ENCODE data around the gene ARFGAP3. TPM values are rescaled to one million over a fixed set of nuclear protein-coding genes. Genes with fewer than 3 reads are reported as not detected.

Gene ARFGAP3
- total RNA-seq, 1 donor from 2014 or later, result 39.9 TPM

DNA sequence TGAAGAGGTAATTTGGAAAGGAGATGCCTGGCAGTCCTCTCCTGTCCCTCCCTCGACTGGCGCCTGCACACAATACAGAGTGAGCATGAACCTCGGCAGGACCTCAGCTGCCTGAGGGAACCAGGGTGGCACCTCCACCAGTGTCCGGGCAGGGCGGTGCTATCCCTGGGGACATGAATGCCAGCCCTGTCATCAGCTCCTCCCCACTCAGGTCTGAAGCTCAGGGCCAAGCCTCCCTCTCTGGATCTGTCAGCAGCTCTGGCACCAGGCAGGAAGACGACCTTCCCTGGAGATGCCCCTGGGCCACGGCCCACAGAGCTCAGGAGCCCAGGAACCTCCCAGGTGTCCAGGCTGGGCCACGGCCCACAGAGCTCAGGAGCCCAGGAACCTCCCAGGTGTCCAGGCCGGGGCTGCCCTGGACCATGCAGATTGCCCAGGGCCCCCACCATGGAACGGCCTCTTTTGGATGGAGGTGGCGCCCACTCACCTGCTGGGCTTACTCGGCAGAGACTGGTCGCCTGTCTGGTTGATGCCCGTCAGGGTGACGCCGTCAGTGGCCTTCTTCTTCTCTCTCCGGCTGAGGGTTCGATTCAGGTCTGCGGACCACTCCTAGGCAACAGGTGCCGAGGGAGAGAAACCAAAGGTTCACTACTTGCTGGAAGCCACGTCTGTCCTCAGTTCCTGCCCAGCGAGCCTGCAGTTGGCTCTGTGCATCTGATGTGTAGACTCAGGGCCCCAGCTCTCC lies 21.7 kb upstream of the ARFGAP3 start:
- Histone ChIP-seq H3K4me3 (no peak overlapping the region), H3K36me3 (peaks cover 100% of the 10 kb centered on the region), H3K27ac (no peak overlapping the region), H3K27me3 (ENCODE audit: low read depth) (no peaks in the 10 kb centered on the region), H3K4me1 (peaks cover 6% of the 10 kb centered on the region), H3K9me3 (no peaks in the 10 kb centered on the region)
- TF ChIP-seq, protein P1, sequence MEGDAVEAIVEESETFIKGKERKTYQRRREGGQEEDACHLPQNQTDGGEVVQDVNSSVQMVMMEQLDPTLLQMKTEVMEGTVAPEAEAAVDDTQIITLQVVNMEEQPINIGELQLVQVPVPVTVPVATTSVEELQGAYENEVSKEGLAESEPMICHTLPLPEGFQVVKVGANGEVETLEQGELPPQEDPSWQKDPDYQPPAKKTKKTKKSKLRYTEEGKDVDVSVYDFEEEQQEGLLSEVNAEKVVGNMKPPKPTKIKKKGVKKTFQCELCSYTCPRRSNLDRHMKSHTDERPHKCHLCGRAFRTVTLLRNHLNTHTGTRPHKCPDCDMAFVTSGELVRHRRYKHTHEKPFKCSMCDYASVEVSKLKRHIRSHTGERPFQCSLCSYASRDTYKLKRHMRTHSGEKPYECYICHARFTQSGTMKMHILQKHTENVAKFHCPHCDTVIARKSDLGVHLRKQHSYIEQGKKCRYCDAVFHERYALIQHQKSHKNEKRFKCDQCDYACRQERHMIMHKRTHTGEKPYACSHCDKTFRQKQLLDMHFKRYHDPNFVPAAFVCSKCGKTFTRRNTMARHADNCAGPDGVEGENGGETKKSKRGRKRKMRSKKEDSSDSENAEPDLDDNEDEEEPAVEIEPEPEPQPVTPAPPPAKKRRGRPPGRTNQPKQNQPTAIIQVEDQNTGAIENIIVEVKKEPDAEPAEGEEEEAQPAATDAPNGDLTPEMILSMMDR (IDR thresholded peaks at IDR 0.05), result no peak
- intact Hi-C loops (cut with DNase I), result no loop called here
- DNase-seq, result no peak
- peak; percentile 3 to 11 for ATAC-seq

DNA sequence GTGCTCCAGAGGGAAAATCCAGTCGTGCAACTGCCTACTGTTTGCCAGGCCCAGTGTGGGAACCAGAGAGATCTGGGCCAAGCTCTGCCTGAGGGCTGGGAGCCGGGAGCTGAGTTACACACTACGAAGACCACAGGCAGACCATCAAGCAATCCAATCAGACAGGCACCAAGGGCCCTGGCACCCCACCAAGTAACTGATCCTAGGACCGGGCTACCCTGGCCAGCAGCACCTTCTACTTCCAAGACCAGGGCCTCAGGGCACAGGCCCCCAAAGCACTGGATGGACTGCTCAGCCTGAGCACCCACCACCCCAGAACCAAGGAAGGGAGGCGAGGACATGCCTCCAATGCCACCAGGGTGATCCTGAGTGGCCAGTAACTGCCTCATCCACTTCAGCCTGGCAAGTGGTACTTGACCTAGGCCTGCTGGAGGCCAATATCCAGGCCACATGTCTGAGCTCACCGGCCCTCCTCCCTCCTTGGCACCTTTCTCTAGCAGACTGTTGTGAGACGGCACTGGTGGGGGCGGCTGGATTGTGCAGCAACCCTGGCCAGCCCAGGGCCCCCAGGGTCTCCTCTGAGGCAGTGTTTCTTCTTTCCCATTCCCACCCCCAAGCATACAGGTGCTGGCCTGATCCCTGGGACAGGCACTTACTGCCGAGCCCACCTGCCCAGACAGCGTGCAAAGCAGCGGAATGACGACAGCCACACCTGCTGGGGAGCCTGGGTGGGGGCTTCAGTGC lies 20.7 kb upstream of the ARFGAP3 start:
- Histone ChIP-seq H3K27me3 (ENCODE audit: low read depth) (no peaks in the 10 kb centered on the region), H3K4me1 (peaks cover 6% of the 10 kb centered on the region), H3K9me3 (no peaks in the 10 kb centered on the region), H3K4me3 (no peak overlapping the region), H3K36me3 (peaks cover 100% of the 10 kb centered on the region), H3K27ac (peak overlapping the region; percentile 36)
- peak; percentile 80 for DNase-seq
- ATAC-seq, result peak; percentile 78 to 90
- intact Hi-C loops (cut with DNase I), result no loop called here
- TF ChIP-seq, protein P1 (IDR thresholded peaks at IDR 0.05), result no peak

DNA sequence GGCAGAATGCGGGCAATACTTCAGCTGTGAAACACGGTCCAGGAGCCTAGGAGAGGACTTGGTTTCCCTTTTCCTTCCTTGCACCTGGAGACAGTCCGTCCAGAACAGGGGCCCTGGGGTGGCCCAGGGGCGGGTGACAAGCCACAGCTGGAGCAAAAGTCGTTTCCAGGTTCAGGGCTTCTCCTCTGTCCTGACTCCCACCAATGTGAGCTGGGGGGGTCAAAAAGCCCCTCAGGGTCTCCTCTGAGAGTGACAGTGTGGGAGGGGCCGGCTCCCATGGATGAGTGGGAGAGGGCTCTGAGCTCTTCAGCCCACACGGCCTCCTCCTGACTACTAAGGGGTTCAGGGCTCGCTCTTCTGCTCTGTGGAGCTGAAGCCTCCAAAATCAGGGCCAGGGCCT lies 20.1 kb upstream of the ARFGAP3 start:
- no peaks in the 10 kb centered on the region for H3K27me3 ChIP-seq (ENCODE audit: low read depth)
- DNase-seq, result no peak
- peak overlapping the region; percentile 36 for H3K27ac ChIP-seq
- no peak overlapping the region for H3K4me3 ChIP-seq
- H3K4me1 ChIP-seq, result peaks cover 6% of the 10 kb centered on the region
- peaks cover 100% of the 10 kb centered on the region for H3K36me3 ChIP-seq
- H3K9me3 ChIP-seq, result no peaks in the 10 kb centered on the region
- TF ChIP-seq, protein P1 (IDR thresholded peaks at IDR 0.05), result no peak
- ATAC-seq, result no peak
- intact Hi-C loops (cut with DNase I), result no loop called here

DNA sequence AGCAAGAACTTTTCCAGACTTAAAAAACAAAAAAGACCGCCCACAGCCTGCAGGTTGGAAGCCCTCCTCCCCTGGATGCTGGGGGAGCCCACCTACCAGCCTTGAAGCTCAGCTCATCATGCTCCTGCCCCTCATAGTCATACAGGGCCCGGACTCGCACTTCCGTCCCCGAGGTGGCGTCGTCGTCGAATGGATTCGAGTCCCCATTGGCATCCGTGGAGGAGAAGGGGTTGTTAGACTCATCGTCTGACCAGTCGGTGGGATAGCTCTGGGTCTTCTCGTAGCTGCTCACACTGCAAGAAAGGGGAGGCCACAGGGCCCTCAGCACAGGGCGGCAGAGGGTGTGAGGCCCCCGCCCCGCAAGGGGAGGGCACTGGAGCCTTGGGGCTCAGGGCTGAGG lies 19.0 kb upstream of the ARFGAP3 start:
- DNase-seq, result no peak
- no peaks in the 10 kb centered on the region for H3K9me3 ChIP-seq

DNA sequence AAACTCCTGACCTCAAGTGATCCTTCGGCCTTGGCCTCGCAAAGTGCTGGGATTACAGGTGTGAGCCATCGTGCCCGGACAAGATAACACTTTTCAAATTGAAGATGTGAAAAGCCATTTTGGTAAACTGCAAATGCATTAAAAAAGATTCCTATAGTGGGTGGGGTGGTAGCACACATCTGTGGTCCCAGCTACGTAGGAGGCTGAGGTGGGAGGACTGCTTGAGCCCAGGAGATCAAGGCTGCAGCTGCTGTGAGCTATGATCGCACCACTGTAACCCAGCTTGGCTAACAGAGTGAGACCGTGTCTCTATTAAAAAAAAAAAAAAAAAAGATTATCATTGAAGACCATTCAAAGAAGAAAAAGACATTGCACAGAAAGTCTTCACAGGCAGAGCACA lies 16.9 kb upstream of the ARFGAP3 start:
- Histone ChIP-seq H3K36me3 (peaks cover 98% of the 10 kb centered on the region), H3K4me3 (no peak overlapping the region), H3K27ac (no peak overlapping the region), H3K27me3 (ENCODE audit: low read depth) (no peaks in the 10 kb centered on the region), H3K4me1 (peaks cover 7% of the 10 kb centered on the region), H3K9me3 (no peaks in the 10 kb centered on the region)
- intact Hi-C loops (cut with DNase I), result no loop called here
- no peak for ATAC-seq
- DNase-seq, result no peak
- TF ChIP-seq, protein P1 (IDR thresholded peaks at IDR 0.05), result no peak

More for the DNA sequence above, 19.0 kb upstream of the ARFGAP3 start:
- no peaks in the 10 kb centered on the region for H3K27me3 ChIP-seq (ENCODE audit: low read depth)
- TF ChIP-seq, protein P1 (IDR thresholded peaks at IDR 0.05), result no peak
- peaks cover 100% of the 10 kb centered on the region for H3K36me3 ChIP-seq
- H3K27ac ChIP-seq, result no peak overlapping the region
- H3K4me1 ChIP-seq, result peaks cover 6% of the 10 kb centered on the region
- H3K4me3 ChIP-seq, result no peak overlapping the region
- no peak for ATAC-seq
- intact Hi-C loops (cut with DNase I), result no loop called here

Measured in lower lobe of right lung (tissue), 2 donors.